ENCODE results near the gene CNKSR3.

Gene CNKSR3

DNA sequence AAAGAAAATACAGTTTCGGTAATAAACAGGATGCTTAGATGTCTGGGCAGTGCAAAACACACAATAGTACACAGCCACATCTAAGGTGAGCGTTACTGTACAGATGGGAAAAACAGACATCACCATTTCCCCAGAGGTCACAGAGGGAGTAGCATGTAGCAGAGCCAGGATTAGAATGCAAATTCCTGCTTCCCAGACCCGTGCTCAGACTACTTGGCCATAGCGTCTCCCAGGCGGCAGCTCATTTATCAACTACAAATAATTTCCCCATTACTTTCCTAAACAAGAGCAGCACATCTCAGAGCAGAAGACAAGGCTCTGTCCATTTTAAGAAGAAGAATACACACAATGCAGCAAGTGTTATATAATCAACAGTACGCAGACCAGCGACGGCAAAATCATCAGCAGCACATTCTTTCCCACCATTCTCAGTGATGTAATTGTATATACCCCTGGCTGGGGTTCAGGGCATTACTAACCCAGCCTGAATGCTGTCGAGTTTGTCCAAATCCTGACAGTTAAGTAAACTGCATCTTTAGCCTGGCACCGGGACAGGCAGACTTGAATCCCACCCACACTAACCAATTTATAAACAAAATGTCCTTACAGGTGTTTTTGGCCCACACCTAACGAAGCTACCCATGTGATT, 61.9 kb downstream of the CNKSR3 start:
- no peak for DNase-seq

DNA sequence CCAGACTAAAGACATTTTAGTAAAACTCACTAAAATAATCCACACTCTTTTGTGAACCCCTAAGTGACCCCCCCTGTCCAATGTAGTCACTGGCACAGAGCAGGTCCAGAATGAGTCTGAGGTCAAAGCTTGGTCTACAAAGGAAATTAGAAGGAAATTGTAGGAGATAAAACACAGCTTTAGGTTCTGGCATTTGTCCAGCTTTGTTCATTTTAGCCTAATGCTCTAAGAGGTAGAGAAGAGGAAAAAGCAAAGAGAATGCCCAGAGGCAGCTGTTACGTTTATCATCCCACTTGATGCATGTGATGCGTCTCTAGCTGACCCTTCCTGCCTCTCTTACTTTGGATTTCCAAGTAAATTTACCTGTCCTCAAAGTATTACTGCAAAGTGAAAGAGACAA, 62.5 kb downstream of the CNKSR3 start:
- DNase-seq, result no peak

DNA sequence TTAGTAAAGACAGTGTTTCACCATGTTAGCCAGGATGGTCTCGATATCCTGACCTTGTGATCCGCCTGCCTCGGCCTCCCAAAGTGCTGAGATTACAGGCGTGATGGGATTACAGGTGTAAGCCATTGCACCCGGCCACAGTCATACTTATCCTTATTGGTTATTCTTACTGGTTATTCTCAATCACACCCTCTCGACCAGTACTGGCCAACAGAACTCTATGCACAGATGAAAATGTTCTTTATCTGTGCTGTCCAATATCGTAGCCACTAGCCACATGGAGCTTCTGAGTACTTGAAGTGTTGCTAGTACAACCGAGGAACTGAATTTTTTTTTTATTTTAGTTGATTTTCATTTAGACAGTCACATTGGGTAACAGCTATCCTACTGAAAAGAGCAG, 63.5 kb downstream of the CNKSR3 start:
- DNase-seq, result no peak

GRCh38 chr6:154445417-154445816, 65.1 kb downstream of the CNKSR3 start:
- DNase-seq, result no peak

GRCh38 chr6:154441995-154442310, 68.5 kb downstream of the CNKSR3 start:
- no peak for DNase-seq

DNA sequence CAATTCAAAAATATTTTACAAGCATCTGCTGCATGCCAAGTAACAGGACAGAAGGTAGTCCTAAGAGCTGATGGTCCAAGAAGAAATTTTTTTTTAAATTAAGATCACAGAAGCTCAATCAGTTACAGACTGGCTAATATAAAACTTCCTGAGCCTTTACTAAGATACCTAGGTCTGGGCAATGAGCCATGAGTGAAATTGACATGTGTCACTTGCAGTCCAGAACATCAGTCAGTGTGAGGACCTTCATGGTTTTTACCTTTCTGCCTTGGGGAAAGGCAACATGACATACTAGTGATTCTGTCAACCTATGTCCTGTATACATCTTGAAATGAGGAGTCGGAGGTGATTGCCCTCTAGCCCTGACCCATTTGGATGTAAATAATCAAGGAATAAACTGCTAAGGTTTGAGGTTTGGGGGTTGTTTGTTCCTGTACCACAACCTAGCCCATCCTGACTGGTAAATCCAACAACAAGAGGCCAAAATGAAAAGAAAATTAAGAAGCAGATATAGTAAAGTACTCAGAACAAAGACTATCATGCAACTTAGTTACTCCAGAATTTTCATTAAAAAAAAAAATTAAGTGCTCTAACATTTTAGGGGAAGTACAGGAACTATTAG, 70.0 kb downstream of the CNKSR3 start:
- no peak for DNase-seq

DNA sequence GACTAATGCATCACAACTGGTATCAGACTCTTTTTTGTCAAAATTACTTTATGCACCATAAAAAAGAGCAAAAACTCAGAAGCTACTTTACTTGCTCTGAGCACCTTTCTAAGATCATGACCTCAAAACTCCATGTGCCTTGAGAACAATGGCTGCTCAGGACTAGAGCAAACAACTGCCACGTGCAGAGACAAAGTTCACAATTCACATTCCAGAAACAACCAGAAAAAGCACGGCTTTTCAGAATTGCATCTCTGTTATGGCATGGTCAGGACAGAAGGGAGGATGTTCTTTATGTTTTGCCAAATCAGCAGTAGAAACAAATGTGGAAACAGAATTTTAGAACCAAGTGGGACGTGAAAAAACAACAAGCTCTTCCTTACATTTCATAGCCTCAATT, 70.5 kb downstream of the CNKSR3 start:
- DNase-seq, result no peak

DNA sequence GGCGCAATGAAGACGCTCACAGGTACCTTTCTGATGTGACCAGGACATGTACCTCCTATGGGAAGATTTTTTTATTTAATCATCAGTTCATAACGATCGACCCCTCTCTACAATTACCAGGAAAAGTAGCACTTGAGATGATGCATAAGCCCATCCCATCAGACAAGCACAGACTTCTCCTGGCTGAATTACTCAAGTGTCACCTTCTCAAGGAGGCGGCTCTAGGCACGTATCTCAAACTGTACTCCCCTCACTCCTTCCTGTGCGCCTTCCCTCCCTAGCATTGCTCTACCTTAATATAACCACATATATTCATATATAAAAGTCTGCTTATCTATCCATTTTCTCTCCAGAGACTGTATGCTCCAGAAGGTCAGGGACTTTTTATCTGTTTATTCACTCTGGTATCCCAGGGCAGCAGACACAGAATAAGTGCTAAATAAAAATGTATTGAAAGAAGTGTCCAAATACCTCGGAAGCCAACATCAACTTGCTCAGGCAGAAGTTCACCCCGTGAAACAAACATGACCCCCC, 71.5 kb downstream of the CNKSR3 start:
- no peak for DNase-seq

- no peak for DNase-seq
Measured at GRCh38 chr6:154435400-154435945, 75.0 kb downstream of the CNKSR3 start.

DNA sequence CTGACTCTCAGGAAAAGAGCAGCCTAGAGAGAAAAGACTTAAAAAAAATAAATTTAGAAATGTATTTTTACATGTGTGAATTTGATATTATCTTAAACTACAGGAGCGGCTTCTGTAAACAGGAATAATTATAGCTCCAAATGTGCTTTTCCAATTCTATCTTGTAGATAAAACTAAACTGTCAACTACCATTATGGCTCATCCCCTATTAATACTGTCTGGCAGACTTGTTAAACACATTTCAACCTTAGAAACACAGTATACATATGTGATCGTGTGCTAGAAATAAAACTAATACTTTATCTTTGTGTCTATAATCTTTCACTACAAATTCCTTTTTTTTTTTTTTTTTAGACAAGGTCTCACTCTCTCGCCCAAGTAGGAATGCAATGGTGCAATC, 75.8 kb downstream of the CNKSR3 start:
- no peak for DNase-seq

- DNase-seq, result no peak
Measured at GRCh38 chr6:154433477-154434241, 76.8 kb downstream of the CNKSR3 start.

- DNase-seq, result peak; percentile 77
Measured at GRCh38 chr6:154432533-154433476, 77.7 kb downstream of the CNKSR3 start.

DNA sequence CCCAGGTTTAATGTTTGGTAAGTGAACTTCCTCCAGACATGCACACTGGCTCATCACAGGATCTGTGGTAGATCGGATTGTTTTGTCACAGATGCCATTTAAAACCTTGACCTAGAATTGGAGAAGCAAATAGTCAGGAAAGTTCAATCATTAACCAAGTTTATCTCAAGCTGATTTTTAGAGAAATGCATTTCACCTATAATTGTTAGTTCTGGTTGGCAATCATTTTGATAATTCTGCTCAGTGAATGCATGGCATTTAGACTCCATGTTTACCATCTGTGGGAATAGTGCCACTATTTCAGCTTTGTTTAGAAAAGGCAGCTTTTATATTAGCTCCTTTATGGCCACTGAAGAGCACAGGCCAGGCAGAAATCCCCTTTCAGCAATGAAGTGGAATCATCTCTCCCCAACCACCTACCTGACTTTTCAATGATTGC, 80.0 kb downstream of the CNKSR3 start:
- DNase-seq, result no peak

DNA sequence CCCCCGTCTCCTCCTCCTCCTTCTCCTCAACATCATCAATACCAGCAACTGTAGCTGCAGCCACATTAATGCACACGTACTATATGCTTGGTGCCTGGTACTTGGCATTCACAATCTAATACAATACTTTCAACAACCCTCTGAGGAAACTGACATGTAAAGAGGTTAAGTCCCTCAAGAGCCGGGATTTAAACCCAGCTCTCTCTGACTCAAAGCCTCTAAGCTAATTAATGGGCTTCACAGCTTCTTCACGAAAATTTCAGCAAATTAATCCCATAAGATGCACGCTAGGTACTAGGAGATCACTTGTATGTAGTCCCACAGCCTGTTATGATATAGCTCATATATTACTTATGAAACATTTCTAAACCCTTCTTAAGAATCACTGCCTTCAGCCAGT, 80.8 kb downstream of the CNKSR3 start:
- no peak for DNase-seq

DNA sequence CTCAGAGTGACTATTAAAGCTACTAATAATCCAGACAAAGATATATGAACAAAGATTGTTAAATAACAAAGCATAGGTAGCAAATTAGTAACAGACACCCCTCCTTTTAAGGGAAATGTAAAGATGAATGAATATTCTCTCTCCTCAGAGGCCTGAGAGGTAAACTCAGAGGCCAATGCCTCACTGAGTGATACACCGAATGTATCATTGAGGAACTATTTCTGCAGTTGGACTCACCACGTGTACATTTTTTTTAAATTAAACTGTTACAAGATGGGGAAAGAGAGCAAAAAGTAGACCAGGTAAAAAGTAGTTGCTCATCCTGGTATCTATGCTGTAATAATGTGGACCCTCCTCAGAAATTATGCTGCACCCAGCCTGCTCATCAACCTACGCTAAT, 81.6 kb downstream of the CNKSR3 start:
- DNase-seq, result no peak

- no peak for DNase-seq
Measured at GRCh38 chr6:154427446-154427845, 83.0 kb downstream of the CNKSR3 start.

DNA sequence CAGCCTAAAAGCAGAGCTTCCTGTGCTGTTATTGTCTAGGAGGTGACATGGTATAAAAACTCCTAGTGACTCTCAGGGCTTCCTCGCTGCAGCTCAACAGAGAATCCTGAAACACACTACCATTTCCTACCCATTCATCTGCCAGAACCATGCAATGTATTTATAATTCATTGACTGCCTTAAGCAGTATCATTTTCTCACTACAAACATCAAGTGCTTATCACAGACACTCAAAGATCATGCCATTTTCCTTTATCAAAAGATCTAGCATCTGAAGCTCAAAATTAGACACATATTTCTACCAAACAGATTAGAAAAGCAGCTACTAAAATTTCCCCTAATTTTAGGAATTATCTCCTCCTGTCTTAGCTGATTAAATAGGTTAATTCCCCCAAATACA, 83.5 kb downstream of the CNKSR3 start:
- DNase-seq, result no peak

- no peak for DNase-seq
Measured at GRCh38 chr6:154425034-154425433, 85.5 kb downstream of the CNKSR3 start.

- peak; percentile 48 for DNase-seq
Measured at GRCh38 chr6:154414021-154414813, 96.3 kb downstream of the CNKSR3 start.

DNA sequence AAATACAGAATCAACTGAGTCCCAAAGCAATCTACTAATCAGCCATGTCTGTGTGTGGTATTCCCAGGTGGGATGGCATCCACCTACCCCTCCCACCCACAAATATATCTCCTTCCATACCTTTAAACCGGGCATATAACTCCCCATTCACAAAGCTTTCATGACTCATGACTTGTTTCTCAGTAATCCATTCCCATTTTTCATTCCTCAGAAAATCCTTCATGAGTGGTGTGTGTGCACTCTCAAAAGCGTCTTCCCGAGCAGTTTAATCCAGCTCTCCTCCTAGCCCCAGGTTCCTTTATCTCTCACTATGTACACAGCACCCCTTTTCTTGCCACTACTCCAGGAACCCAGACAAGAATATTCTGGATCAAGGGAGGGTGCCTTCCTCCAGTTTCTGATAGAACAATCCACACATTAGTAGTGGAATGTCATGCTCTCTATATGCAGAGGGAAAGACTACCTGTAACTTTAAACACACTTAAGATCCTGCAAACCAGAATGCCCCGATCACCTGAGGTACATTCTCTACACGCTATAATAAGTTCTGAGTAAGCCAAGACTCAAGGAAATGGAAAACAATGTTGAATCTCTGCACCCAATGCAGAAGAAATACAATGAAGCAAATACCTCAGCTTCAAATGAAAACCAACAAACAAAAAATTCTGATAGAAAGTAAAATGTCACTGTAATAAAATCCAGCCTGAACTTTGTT, 98.2 kb downstream of the CNKSR3 start:
- no peak for DNase-seq

DNA sequence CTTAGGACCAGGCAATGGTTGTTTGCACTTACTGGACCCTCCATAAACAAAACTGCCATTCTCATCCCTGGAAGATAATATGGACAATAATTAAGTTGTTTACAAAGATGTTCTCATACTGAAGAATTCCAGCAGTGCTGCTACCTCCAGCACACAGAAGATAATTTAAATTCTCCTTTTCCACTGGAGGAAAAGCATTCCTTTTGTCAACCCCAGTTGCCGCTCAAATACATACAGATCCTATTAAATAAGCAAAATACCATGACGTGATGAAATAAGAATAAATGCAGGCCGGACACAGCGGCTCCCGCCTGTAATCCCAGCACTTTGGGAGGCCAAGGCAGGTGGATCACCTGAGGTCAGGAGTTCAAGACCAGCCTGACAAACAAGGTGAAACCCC, 99.4 kb downstream of the CNKSR3 start:
- no peak for DNase-seq
